NCI-H748 treated with DMSO at 0.1 percent for 48 hours (cell line): ENCODE data around the gene ATP5ME.
"Not testable (repeated sequence)": the region's sequence is repeated elsewhere in the genome, so short reads cannot be mapped to it uniquely, and the experiment has no call there.

Experiments
- DNase-seq: peaks from one replicate; lab custom pipeline; 2025; lab: John Stamatoyannopoulos, UW

ATP5ME gene, protein sequence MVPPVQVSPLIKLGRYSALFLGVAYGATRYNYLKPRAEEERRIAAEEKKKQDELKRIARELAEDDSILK

DNA sequence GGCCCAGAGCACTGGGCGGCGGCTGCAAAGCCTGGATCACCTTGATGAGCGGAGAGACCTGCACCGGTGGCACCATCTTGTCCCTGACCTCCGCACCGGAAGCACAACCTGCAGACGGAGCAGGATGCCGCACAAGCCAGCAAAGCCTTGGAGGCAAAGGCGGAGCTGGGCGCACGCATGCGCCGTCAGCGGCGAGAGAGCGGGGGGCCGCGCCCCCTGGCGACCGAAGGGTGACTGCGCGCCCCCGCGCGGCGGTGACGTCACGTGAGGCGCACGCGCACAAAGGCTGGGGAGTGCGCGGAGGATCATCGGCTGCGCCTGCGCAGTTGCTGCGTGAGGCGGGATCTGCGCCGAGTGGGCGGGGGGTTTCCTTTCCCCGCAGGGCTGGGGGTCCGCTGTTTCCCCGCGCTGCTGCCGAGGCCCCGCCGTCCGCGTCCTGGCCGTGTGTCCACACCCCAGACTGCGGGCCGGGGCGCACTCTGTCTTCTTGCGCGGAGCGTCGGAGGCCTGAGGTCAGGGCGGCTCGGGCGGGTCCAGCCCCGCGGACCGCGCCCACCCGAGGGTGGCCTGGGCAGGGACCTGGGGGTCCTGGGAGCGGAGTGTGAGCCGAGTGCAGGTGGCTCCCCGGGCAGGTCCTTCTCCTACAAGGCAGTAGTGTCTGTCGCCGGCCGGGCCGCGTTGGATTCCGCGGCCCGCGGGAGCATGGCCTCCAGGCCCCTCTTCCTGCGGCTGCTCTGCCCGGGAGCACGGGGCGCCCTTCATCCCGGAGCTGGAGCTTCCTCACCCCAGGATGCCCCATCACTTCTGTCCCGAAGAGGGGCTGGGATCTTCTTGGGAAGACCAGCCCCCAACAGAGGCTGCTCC lies at the start of gene ATP5ME, which contains the start of gene MYL5:
Gene ATP5ME (minus strand): TSS at position 105 of the 864 bp plus-strand sequence. CDS start 29 bp downstream, at position 76.
Gene MYL5 (plus strand): TSS at position 371 of the 864 bp plus-strand sequence. CDS start 3,485 bp downstream, outside the sequence.
- peak; percentile 39 for DNase-seq

DNA sequence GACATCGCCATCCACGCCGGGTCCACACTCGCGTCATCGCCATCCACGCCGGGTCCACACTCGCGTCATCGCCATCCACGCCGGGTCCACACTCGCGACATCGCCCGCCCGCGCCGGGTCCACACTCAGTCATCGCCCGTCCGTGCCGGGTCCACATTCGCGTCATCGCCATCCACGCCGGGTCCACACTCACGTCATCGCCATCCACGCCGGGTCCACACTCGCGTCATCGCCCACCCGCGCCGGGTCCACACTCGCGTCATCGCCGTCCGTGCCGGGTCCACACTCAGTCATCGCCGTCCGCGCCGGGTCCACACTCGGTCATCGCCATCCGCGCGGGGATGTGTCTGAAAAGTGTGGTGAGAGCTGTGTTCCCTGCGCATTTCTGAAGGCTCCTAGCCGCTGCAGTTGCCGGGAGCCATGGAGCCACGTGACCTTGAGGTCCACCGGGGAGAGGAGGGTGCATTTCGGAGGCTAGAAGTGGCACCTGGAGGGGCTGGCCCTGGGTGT lies 48.8 kb upstream of the ATP5ME start:
- DNase-seq = no peak

DNA sequence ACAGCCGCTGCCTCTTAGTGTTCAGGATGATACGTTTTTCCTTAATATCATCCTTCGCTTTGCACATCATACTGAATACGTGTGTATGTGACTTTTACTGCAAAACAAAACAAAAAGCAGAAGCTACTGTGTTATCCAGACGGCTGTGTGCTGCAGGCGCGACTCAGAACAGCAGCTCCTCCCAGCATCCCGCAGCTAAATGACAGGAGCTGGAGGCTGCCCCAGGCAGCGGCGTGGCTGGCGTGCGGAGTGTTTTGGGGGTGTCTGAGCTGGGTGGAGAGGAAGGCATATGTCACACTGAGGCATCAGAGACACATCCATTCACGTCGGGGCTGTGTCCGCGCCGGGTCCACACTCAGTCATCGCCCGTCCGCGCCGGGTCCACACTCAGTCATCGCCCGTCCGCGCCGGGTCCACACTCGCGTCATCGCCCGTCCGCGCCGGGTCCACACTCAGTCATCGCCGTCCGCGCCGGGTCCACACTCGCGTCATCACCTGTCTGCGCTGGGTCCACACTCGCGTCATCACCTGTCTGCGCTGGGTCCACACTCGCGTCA lies 48.2 kb upstream of the ATP5ME start:
- DNase-seq = no peak

DNA sequence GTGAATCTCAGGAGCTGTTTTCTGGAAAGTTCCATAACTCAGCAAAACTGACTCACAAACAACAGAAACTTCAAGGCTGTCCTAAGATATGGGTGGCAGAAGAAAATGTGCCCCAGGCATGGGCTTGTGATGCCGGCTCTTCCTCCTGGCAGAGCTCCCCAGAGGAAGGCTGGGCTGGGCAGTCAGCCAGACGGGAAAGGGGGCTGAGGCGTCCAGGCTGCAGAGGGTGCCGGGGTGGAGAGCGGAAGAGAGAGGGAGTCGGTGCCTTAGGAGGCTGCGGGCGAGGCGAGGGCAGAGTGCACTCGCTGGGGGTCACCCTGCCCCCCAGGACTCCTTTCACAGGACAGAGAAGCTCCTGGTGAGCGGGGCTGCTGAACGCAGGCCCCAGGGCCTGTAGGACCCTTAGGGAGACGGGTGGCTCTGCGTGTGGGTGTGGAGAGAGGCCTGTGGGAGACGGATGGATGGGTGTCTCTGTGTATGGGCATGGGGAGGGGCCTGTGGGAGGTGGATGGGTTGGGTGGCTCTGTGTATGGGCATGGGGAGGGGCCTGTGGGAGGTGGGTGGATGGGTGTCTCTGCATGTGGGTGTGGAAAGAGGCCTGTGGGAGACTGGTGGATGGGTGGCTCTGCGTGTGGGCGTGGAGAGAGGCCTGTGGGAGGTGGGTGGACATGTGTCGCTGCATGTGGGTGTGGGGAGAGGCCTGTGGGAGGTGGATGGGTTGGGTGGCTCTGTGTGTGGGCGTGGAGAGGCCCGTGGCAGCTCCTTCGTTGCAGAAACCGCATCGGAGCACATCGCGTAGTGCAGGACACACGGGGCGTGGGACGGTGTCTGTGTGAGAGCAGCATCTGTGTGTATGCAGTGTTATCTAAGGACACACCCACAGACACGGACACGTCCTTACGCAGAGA lies 47.4 kb upstream of the ATP5ME start:
- DNase-seq = no peak

DNA sequence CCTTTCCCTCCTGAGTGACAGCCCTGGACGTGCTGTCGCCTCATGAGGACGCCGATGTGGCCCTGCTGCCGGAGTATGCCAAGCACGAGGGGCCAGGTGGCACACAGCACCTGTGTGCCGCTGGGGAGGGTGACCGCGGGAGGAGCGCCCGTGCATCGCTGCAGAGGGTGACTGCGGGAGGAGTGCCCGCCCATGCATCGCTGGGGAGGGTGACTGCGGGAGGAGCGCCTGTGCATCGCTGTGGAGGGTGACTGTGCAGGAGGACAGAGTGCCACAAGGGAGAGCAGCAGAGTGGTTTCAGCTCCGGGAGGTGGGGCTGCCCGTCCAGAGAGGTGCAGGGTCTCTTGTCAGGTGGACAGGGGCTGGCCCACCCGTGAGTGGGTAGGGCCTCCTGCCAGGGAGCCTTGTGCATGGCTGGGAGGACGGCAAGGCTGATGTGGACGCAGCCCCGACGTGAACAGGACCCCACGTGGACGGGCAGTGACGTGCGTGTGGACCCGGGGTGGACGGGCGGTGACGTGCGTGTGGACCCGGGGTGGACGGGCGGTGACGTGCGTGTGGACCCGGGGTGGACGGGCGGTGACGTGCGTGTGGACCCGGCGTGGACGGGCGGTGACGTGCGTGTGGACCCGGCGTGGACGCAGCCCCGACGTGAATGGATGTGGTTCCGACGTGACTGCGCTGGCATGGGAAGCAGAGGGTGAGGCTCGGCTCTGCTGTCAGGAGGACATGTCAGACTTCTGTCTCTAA lies 46.2 kb upstream of the ATP5ME start:
- DNase-seq = no peak

DNA sequence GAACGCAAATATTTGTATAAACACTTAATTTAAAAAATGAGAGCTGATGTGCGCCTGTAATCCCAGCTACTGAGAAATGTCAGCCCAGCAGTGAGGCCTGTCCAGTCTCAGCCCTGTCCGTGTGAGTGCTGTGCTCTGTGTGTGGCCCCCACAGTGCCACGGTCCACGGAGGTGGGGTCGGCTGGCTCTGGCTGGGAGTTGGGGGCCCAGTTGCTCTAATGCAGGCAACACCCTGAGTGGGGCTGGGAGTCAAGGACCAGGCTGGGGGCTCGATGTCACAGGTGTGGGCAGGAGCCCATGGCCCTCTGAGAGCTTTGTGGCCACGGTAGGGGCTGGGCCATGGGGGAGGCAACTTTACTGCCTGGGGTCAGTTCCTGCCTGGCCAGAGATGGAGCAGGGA lies 44.4 kb upstream of the ATP5ME start:
- no peak for DNase-seq

DNA sequence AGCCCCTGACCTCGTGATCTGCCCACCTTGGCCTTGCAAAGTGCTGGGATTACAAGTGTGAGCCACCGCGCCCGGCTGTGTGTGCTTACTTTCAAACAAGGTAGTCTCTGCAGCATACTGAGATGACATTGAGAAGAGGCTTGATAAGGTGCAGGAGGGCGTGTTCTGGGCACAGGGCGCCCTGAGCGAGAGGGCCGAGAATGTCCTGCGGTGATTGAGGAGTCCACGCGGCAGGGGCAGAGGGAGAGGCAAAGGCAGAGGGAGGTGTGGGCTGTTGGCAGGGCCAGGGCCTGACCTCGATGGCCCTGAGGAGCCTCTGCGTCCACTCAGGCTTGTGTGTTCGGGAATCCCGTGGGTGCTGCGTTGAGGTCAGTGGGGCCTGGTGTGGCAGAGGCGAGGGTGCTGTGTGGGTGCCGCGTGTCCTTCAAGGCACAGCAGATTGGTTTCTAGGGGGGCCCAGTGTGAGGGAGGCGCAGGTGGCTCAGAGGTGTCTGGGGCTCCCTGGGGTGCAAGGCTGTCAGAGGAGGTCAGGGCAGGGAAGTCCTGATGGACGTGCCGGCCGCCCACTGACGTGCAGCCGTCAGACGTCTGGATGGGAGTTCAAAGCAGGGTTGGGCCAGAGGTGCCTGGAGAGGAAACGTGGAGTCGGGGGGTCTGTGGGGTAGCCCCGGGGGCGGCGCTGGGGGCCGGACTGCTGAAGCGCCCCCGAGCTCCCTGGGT lies 43.7 kb upstream of the ATP5ME start:
- no peak for DNase-seq

DNA sequence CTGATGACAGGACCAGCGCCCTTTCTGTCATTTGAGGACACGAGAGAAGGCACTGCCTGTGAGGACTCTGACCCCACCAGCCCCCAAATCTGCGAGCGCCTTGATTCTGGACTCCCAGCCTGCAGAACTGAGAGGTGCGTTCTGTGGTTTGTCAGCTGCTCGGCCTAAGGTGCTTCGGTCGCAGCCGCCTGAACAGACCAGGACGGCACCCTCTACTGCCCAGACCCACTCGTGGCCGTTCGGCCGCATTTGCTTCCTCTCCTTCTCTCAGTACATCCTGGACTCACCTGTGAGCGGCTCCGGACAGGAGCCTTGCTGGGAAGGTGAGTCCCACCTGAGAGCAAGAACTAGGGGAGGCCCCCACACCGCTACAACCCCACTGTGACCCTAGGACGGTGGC lies 40.0 kb upstream of the ATP5ME start:
- DNase-seq = no peak

DNA sequence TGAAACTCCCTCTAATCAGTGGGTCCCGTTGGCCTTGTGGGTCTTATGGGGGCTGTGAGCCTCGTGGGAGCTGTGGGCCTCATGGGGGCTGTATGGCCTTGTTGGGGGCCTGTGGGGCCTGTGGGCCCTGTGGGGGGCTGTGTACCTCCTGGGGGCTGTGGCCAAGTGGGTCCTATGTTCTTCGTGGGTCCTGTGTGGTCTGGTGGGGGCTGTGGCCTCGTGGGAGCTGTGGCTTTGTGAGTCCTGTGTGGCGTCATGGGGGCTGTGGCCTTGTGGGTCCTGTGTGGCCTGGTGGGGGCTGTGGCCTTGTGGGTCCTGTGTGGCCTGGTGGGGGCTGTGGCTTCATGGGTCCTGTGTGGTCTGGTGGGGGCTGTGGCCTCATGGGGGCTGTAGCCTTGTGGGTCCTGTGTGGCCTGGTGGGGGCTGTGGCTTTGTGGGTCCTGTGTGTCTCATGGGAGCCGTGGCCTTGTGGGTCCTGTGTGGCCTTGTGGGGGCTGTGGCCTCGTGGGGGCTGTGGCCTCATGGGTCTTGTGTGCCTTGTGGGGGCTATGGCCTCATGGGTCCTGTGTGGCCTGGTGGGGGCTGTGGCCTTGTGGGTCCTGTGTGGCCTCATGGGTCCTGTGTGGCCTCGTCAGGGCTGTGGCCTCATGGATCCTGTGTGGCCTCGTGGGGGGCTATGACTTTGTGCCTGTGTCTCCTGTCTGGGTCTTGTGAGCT lies 39.0 kb upstream of the ATP5ME start:
- no peak for DNase-seq

DNA sequence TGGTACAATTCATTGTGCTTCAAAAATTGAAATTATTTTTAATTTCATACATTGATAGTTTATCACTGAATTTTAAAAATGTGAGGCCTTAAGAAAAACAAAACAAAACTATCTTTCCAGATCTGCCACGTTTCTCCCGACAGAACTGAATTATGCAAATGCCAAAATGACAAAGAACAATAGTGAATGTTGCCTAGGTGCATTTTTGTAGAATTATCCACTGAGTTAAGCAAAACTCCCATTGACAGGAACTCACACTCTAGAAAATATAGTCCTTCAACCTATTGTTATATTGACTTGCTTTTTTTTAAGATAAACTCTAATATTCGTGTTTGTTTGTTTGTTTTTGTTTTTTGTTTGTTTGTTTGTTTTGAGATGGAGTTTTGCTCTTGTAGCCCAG lies 38.0 kb upstream of the ATP5ME start:
- no peak for DNase-seq

DNA sequence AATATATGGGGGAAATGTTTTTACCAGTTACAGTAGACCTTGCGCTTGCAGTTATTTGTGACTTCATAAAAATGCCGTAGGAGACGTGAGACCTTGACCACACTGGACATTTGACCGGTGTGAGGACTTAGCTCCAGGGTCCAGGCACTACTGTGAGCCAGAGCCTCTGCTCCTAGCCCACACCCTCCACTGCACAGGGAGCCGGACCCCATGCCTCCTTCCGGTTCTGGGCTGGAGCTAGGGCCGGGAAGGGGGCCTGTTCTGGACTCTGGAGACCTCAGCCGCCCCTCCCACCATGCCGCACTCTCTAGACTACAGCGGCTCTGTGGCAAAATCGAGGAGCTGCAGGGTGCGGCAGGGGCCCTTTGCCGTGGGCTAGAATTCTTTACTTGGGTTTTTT lies 36.8 kb upstream of the ATP5ME start:
- no peak for DNase-seq

DNA sequence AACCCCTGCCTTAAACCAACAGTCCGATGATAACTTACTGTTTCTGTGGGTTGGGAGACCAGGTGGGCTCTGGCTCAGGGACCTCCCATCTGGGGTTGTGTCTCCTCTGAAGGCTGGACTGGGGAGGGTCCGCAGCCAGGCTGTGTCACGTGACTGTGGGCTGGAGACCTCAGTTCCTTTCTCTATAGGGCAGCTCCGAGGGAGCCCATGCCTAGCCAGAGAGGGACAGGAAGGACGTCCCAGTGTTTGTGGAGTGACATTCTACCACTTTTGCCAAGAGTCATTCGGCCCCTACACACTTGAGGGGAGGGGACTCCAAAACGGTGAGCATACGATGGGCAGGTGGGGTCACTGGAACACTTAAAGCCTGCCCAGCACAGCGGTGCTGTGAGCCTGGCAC lies 36.0 kb upstream of the ATP5ME start:
- DNase-seq = no peak

DNA sequence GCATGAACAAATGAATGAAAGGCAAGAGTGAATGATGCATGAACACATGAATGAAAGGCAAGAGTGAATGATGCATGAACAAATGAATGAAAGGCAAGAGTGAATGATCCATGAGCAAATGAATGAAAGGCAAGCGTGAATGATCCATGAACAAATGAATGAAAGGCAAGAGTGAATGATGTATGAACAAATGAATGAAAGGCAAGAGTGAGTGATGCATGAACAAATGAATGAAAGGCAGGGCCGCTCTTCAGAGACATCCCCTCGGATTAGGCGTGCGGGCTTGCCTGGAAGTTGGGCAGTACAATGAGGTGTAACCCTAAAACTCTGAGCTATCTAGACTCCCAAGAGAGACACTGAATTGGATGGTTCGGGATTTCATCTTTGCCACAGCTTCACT lies 35.3 kb upstream of the ATP5ME start:
- no peak for DNase-seq

DNA sequence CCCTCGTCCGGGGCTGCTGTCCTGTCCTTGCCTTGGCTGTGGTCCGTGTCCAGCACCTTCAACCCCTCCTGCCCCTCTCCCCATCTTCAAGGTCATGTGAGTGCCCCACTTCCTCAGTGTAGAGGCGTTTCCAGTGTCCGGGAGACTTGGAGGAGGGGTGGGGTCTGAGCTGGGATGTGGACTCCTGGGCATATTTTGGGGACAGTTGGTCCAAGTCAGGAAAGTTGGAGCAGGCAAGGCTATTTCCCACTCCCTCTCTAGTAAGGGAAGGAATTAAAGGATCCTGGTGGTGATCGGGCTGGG lies 34.5 kb upstream of the ATP5ME start:
- no peak for DNase-seq

DNA sequence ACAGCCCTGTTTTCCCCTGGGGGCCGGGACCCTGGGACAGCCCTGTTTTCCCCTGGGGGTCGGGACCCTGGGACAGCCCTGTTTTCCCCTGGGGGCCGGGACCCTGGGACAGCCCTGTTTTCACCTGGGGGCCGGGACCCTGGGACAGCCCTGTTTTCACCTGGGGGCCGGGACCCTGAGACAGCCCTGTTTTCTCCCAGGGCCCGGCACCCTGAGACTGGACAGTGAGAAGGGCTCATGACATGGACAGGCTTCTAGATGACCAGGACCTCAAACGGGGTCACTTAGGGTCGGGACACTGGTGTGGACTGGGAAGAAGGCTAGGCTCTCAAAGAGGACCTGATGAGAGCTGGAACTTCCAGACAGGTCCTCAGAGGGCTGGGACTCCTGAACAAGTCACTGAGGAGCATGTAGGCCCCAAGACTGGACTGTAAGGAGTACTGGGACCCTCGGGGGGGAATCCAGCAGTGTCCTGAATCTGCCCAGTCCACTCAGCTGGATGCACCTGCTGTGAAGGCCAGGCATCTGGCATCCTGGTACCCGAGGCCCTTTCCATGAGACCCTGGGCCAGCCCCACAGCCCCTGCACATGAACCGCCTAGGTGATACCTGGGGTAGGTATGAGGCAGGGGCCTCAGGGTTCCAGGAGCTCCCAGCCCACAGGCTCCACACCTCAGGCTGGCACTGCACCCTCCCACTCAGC lies 34.0 kb upstream of the ATP5ME start:
- DNase-seq = no peak

DNA sequence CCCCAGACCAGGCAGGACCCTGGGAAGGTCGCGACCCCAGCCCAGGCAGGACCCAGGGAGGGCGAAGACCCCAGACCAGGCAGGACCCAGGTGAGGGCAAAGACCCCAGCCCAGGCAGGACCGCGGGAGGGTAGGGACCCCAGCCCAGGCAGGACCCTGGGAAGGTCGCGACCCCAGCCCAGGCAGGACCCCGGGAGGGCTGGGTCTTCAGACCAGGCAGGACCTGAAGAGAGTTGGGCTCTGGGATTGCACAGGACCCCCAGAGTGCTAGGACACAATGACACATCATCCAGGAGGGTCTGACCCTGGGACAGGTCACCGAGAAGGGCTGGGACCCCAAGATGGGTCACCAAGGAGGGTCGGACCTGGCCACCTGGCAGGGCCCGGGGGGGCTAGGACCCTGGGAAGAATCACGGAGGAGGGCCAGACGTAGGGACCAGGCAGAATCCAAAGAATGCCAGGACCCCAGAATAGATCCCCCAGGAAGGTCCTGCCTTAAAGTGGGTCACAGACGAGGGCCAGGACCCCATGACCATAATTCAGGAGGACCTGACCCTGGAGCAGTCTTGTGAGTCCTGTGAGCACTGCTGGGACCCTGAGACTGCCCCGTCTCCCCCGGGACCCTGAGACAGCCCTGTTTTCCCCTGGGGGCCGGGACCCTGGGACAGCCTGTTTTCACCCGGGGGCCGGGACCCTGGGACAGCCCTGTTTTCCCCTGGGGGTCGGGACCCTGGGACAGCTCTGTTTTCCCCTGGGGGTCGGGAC lies 32.9 kb upstream of the ATP5ME start:
- no peak for DNase-seq

DNA sequence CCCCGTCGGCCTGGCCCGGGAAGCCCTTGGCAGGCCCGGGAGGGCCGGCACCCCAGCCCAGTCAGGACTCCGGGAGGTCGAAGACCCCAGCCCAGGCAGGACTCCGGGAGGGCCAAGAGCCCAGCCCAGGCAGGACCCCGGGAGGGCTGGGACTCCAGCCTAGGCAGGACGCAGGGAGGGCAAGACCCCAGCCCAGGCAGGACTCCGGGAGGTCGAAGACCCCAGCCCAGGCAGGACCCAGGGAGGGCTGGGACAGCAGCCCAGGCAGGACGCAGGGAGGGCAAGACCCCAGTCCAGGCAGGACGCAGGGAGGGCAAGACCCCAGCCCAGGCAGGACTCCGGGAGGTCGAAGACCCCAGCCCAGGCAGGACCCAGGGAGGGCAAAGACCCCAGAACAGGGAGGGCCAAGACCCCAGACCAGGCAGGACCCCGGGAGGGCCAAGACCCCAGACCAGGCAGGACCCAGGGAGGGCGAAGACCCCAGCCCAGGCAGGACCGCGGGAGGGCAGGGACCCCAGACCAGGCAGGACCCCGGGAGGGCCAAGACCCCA lies 32.1 kb upstream of the ATP5ME start:
- DNase-seq = not testable (repeated sequence)

DNA sequence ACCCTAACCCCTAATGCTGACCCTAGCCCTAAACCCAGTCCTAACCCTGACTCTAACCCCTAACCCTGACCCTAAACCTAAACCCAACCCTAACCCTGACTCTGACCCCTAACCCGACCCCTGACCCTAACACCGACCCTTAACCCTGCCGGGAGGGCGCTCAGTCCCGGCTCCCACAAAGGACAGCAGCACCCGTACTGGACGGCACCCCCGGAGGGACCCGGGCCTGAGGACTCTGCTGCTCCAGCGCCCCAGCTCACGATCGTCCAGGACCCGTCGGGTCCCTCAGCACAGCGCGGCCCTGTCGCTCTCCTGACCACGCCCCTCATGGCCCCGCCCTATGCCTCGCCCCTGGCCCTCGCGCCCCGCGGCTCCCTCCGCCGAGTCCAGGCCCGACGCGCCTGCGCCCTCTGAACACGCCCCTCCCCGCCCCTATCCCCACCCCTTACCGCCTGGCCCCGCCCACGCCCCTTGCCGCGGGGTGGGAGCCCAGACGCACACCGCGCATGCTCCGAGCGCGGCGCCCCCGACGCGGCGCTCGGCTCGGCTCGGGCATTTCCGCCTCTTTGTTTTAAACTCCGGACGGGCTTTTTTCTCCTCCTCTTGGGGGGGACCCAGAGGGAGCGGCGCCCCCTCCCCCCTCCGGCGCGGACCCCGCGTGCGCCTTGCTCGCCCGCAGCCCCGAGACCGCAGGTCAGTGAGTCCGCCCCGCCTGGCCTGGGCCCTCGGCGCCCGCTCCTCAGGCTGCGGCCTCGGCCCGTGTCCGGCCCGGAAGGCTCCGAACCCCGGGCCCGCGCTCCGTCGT lies 31.4 kb upstream of the ATP5ME start, which contains the start of gene PCGF3:
Gene PCGF3 (plus strand): TSS at position 555 of the 805 bp plus-strand sequence. CDS start 27,849 bp downstream, outside the sequence.
- peak; percentile 6 for DNase-seq
